IPS DF 4.7 (cell line): ENCODE results near the gene CDC25B.
A peak's percentile ranks its signal among the peaks of the same experiment; 100 is the strongest.

Experiments
- DNase-seq: peaks from one replicate; pipeline ENCODE4 v3.0.0-alpha.2; 2013; ENCODE audit warnings: low spot score; ENCODE audit errors: extremely low read depth

Gene CDC25B

DNA sequence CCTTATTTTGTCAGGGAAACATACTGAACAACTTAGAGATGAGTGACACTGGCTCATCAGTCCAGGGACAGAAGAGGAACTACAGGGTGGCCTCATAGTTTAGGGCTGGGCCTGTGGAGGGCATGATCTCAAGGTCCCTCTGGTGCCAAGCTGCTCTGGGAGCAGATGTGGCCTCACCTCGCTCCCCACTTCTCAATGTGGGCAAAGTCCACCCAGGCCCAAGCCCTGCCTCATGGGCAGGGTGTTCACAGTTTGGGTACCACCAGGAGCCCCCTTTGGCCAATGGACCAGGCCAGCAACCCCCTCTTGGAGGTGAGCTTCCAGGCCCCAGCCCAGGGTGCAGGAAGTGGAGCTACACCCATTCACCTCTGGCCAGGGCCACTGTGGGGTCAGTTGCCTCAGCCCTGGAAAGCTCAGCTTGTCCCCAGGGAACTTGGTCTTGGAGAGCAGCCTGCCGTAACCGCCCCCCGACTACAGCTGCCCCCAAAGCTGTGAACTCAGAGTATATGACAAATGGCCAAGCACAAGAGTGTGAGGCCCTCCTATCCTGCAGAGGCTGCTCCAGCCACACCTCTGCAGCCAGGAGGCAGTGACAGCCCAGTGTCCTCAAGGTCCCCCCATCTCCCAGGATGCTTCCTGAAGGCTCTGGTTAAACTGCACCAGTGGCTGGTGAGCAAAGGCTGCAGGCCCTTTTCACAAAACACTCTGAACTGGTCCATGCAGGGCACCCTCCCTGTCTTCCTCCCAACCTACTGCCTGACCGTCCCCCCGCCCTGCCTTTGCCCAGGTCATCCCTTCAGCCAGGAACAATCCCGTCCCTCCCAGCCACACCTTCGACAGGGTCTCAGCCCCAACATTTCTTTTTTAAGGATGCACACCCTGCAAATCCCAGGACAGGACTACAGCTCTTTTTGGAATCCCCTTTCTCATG lies 32.2 kb upstream of the CDC25B start:
- DNase-seq, result no peak

DNA sequence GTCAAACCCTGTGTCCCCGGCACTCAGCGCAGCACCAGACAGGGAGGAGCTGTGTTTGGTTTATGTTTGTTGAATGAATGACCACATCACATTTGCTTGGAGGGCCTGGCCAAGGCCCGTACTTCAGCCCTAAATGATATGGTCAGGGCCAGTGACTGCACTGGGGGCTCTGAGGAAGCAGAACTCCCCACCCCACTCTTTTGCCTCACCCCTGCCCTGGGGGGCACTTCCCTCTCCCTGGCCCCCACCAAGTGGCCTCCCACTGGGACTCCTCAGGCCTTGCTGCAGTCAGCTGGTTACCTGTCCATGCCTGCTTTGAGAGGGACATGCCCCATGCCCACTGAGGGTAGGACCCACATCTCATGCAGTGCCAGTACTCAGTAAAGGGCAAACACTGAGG lies 31.5 kb upstream of the CDC25B start:
- no peak for DNase-seq

DNA sequence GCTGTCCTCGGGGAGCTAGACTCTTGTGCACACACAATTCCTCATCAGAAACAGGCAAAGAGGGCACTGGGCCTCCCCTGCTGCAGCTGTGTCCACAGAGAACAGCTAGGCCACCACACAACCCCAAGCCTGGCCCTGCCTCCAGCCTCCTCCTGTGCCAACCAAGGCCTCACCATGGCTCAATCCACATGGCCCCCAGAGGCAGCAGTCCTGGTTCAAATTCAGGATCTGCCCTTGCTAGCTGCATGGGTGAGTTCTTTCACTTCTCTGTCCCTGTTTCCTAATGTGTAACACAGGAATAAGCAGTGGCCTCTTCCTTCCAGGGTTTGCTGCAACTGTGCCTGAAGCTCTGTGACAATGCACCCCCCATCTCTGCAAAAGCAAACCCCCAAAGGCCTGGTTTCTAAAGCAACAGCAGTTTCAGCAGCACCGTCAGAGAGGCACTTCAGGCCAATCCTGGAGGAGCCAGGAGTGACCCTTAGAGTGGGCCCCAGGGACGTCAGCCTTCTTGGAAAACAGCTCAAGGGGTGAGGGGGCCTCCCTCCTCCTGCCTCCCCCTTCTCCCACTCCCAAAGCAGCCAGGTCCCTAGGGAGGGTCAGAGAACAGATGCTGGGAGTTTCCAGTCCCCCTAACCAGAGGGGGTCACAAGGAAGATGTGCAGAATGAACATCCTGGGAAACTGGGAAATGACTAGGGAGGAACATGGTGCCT lies 30.8 kb upstream of the CDC25B start:
- DNase-seq, result no peak

DNA sequence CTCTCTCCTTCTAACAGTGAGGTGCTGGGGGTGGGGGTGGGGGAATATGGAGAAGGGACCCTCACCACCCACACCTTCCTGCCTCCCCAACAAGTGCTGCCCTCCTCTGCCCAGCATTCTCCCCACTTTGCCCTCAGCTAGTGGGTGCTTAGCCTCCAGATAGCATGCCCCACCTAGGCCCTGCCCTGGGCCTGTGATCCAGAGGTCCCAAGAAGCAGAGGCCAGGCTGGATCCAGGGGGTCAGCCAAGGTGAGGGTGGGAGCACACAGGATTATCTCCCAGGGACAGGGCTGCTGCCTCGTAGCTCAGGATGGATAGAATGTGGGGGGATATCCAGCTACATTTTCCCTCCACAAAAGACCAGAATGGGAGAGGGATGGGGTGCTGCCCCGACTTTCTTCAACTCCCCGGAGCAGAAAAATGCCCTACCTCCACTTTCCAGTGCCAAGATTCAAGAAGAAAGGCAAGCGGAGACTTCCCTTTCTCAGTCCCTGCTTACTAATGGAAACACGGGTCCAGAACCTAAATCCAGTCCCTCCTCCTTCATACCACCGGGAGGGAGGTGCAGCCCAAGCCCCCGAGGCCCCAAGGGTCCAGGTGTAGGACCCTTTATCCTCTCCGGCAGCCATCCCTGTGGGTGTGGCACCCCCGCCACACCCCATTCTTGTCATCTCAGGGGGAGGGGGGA lies 29.5 kb upstream of the CDC25B start:
- no peak for DNase-seq

DNA sequence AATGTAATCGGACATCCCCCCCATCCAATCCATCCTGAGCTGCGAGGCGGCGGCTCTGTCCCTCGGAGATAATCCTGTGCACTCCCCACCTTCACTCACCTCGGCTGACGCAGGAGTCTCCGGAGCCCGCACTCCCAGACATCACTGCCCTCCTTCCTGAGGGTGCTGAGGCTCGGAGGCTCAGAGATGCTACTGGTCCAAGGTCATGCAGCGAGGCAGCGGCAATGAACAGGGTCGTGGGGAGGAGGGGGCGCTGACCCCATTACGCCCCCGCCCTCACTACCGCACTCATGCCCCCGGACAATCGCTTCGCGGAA lies 29.0 kb upstream of the CDC25B start:
- DNase-seq, result no peak

DNA sequence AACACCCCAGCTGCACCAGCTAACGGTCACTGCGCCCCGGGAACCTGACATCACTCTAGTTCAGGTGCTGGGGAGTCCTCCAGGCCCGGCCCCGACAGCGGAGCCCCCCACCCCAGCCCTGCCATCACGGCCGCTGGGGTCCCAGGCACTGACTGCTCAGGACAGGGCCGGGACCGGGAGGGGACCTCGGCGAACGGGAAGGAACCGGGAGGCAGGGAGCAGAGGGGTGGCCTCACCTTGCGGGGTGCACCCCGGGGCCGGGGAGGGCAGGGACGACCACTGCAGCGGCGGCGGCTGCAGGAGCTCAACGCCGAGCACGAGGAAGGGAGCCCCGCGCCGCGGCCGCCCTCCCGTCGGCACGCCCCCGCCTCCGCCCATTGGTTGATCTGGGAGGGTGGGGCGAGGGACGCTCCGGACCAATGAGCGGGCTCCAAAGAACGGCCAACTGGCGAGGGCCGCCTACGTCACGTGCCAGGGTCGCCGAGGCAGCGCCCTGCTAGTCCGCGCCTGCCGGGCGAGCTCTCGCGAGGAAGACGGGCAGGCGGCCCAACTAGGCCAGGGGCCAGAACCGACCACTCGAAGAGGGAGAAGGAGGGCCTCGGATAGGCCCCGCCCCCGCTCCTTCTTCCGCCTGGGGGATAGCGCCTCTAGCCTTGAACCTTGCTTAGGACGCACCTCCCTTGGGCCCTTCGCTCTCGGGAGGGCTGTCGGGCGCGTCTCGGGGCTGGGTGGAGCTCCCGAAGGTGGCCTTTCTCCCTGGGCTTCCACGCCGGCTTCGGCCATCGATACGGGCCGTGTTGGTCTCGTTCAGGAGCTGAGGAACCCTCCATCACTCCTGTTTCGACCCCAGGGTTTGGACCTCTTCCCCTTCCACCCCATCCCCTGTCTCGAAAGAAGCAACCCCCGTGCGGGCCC lies 28.4 kb upstream of the CDC25B start, which contains the start of gene ADISSP:
Gene ADISSP, minus strand, starts transcription at position 327 of the 915 bp plus-strand sequence. CDS start 7,653 bp downstream, outside the sequence.
- peak; percentile 86 for DNase-seq

DNA sequence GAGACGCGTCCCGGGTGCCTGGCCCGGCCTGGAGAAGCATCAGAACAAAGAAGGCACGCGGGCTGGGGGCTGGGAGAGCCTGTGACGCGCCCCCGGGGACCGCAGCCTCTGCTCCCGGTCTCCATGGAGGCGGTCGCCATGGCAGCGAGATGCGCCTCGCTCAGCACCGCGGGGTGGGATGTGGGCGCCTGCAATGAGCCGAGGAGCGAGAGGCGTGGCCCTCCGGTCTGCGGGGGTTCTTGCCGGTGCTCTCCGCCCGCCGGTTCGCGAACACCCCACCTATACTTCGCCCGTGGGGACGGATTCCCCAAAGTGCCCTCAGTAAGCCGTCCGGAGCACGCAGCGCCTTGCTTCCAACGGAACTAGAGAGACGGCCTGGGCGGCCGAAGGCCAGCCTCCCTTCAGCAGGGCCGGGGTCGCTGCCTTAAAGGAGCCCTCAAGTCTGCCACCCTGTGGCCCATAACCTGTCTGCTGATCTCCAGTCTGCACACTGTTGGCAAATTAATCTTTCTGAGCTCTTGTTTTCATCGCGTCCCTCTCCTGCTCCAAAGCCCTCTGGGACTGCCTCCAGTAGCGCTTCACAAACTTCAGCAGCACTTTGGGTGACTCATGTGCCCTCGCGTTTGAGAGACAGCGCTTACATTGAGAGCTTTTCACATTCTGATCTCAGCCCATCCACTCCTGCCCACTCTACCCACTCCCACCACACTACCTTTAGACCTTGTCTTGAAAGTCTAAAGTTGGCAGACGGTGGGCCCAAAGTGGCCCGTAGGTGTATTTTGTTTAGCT lies 27.6 kb upstream of the CDC25B start:
- DNase-seq, result no peak

DNA sequence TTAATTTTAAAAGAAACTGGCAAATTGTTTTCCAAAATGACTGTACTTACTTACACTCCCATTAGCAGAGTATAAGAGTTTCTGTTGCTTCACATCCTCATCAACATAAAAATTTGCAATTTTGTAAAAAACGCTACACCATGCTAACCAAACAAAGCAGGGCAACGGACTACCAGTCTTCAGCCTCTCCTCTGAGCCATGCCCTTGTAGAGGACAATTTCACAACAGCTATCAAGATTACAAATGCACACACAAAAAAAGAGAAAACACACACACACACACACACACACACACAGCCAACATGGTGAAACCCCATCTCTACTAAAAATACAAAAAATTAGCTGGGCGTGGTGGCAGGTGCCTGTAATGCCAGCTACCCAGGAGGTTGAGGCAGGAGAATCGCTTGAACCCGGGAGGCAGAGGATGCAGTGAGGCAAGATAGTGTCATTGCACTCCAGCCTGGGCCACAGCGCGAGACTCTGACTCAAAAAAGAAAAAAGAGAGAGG lies 24.5 kb upstream of the CDC25B start:
- DNase-seq, result no peak

DNA sequence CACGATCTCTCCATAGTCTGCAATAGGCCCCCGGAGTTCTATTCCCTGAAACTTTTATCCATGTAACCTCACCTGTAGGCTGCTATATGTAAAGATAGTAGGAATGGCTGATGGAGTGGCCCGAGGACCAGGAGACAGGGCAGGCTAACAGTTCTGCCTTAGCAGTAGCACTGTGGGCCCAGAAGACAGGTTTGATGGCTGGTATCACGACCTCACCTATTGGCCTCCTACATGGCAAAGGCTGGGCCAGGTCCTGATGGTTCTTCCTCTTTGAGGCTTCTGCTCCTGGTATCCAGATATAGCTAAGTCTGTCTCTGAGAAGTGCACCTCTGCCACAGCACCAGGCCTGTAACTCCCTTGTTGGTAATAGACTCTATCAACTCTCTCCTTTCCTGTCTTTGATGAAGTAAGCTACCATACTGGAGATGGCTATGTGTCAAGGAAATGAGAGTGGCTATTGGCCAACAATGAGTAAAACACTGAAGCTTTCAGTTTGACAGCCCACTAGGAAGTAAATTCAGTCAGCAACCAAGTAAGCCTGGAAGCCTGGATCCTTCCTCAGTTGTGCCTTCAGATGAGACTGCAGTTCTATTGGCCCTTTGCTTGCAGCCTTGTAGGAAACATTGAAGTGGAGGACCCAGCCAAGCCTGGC lies 20.5 kb upstream of the CDC25B start:
- no peak for DNase-seq

DNA sequence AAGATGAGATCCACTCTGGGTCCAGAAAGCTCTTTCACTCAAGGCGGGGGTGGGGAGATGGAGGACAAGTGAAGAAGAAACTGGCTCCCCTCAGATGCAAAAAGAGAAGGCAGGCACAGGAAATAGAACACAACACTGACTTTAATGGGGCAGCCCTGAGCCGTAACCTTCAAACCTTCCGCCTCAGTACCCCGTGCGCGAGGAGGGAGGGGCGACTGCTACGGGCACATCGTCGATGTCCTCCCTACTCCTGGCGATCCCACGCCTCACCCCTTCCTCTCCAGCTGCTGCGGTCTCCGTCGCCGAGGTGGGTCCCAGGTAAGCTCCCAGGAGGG lies 18.8 kb upstream of the CDC25B start:
- no peak for DNase-seq

DNA sequence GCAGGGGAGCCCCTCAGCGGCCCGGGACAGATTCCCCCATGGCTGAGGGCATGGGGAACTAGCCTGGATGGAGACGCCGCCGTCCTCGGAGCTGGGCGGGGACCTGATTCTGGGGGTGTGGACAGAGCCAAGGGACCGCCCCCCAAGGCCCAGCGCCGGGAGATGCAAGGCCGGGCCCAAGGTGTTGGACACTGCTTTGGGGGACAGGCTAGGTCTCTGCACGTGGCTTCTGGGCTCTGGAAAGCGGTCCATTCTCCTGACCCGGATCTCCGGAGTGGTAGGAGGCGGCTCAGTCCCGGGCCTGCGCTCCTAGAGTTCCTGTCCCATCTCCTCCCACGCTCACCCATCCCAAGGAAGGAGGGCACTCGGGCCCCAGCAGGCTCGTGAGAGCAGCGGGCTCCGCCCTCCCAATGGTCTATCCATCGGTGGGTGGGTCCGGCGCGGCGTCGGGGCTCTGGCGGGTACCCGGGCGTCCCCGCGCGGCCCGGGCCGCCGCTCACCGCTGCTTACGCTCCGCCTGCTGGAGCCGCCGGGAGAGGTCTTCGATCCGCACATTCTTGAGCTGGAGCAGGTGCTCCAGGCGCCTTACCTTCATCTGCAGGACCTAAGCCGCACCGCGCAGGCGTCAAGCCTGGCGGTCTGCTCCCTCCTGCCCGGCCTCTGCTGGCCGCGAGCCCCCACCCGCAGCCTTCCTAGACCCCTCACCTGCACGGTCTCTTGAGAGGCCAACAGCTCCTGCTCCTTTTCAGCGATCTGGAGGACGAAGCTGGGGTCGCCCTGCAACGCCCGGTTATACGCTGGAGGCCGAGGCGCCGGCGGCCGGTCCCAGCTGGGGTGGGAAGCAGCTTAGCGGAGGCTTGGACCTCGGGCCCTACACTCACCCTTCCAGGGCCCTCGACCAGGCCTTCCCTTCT lies 18.1 kb upstream of the CDC25B start:
- no peak for DNase-seq

DNA sequence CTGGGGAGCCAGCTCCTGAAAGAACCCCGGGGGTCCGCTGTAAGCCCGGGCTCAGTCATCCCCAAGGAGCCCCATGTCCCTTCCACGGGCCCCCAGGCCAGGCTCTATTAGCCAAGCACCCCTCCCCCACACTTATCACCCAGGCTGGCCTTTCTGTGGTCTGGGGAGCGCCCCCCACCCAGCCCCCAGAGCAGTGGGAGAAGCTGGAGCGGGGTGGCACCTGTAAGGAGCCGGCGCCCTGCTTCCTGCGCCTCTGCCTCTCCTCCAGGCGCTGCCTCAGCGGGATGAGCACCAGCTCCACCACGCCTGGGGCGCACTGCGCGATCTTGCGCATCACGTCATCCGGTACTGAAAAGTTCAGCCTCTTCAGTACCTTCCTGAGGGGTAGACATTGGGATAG lies 17.1 kb upstream of the CDC25B start:
- DNase-seq, result no peak

DNA sequence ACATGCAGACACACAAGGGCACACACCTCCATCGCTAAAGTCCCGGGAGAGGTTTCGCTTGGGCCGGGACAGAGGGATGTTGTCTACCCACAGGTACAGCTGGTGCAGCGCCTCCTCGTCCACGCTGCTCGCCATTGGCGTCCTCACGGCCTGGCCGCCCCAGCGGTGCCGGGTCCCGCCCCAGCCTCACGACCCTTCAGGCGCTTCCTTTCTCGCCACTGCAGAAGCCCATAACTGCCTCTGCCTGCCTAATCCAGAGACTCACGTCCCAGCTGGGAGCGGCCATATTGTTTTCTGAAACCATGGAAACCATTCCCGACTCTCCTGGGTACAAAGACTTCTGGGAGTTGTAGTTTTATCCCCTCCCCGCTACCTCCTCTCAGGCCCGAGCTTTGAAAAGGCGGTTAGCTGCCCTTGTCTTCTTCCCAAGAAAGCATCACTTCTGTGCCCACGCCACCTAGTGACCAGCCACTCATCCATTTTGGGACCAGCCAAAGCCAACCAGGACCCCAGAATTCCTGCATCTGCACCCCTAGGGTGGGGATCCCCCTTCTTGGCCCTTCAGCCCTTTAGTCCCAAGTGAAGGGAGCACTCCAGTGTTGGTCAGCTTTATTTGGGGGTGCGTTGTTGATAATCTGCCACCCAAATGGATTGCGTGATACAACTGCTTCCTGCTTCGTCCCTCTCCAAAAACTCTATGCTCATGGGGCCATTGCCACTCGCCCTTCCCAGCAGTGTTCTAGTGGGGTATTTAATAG lies 14.8 kb upstream of the CDC25B start, which contains the start of gene SPEF1:
Gene SPEF1, minus strand, starts transcription at position 296 of the 758 bp plus-strand sequence. Its CDS starts 161 bp downstream, at position 135.
- no peak for DNase-seq

DNA sequence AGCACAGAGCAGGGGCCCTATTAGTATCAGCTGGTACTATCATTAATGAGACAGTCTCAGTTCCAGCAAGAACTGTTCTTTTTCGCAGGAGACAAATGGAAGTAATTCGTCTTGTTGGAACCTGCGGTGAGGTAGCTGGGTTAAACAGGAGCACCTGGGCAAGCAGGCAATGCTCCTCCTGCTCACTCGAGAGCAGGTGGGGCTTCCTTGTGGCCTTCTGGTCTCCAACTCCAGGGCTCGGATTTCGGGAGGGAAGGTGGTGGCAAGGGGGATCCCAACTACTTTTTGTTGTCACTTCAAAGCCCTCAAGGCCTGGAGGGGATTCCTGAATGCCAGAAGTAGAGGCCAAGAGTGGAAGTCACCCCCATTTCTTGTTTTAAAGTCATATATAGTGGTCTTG lies 13.5 kb upstream of the CDC25B start:
- no peak for DNase-seq

DNA sequence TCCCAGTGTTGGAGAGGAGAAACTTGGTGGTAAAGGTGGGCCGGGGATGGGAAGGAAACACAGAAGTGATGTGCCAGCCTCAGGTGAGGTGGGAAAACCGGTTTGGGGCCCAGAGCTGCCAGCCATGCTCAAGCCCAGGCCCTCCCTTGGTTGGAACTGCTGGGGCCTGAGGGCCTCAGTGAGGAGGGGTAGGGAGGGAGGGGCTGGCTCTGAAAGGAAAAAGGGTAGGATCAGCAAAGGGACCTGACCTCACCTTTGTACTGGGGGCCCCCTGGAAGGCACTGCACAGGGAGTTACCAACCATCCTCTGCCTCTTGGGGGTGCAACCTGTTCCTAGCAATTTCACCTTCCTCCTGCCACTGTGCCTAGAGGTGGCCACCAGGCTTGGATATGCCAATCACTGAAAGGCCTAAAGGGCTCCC lies 13.0 kb upstream of the CDC25B start:
- no peak for DNase-seq

DNA sequence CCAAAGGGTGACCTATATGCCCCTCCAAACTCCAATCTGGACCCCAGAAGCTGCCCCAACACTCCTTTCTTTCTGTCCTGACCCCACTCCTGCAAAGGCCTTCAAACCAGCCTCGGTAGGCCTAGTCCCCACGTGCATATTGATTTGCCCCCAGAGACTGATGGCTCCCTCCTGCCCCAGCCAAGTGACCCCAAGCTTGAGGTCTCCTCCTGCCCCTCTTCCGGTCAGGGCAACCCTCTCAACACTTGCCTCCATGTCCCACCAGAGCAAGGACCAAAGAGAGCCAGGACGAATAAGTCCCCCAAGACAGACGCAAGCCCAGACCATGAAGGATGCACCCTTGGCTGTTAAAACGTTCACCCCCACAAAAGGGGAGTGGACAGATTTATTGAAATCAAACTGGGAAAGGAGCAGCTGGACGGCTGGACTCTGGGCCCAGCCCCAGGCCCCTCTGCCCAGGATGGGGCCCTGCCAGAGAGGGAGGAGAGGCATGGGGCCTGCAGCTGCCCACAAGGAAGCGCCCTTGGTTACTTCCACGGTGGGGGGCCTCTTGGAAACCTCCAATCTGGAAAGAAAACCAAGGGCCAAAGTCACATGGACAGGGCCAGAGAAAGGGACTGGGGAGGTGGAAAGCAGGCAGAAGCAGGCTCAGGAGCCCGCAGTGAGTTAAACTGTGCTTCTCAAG lies 12.5 kb upstream of the CDC25B start:
- no peak for DNase-seq

DNA sequence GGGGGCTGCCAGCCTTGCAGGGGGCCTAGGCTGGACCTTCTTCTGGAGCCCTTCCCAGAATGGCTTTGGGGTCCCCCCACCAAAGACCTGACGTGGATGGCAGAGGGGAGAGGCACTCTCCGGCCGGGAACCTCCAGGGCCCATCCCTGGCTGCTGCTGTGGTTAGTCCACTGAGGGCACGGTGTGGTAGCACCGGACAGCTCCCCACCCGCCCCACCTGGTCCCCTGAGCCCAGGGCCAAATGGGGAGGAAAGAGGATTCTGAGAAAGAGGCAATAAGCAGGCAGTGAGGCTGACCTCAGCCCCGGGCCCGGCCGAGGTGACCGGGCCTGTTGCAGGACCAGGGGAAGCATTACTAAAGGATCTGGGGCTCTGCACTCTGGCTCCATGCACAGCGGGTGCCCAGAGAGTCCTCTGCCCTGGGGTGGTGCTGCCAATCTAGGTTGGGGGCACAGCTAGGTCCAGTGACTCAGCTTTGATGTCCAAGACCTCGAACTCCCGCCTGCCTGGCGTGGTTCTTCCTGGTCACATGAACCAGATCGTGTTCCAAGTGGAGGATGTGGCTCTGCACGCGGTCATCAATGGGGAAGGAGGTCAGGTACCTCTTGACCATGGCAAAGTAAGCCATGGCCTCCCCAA lies 11.8 kb upstream of the CDC25B start:
- no peak for DNase-seq
